Activated naive CD4-positive, alpha-beta T cell treated with anti-CD3 and anti-CD28 coated beads, Interleukin-2, amount 50 U/mL, for 16 hours (primary cell): ENCODE measurements around the gene C12orf43.

Experiments
- DNase-seq: peaks from one replicate; pipeline ENCODE4 v3.0.0-alpha.2; 2020

C12orf43 gene

DNA sequence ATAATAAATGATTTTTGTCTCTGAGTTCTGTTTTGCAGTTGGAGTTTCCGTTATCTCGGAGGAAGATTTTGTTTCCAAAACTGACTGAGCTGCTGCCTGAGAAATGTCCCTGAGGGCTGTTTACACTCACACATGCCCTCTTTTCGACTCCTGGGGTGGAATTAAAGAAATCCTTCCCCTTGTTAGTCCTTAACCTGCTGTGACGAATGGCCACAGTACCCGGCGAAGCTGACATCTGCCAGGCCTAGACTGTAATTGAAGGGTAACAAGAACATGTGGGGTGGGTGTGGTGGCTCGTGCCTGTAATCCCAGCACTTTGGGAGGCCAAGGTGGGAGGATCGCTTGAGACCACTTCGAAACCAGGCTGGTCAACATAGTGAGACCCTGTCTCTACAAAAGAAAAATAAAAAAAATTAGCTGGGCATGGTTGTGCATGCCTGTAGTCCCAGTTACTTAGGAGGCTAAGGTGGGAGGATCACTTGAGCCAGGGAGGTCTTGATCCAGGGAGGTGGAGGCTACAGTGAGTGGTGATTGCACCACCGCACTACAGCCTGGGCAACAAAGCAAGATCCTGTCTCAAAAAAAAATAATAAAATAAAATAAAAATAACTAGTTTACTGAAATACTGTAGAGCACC, 14.4 kb upstream of the C12orf43 start:
- no peak for DNase-seq

DNA sequence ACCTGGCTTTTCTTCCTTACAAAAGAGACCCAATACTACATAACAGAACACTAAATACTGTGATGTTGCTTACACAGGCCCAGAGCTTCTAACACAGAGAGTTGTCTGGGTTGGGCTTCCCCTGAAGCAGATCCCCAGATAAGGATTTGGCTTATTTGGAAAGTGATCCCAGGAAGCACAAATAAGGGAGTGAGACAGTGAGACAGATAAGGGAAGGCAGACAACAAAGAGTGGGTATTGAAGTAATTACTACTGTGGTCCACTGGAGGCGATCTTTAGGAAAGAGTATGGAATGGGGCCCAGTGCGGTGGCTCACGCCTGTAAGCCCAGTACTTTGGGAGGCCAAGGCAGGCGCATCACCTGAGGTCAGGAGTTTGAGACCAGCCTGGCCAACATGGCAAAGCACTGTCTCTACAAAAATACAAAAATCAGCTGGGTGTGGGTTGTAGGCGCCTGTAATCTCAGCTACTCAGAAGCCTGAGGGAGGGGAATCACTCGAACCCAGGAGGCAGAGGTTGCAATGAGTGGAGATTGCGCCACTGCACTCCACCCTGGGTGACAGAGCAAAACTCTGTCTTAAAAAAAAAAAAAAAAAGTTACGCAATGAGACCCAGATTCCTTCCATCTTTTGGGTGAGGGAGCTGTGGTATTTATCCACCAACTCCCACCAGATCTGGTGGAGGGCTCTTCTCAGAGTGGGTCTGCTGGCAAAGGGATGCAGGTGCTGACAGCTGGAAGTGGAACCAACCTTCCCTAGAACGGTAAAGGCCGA, 10.2 kb upstream of the C12orf43 start:
- DNase-seq, result no peak

DNA sequence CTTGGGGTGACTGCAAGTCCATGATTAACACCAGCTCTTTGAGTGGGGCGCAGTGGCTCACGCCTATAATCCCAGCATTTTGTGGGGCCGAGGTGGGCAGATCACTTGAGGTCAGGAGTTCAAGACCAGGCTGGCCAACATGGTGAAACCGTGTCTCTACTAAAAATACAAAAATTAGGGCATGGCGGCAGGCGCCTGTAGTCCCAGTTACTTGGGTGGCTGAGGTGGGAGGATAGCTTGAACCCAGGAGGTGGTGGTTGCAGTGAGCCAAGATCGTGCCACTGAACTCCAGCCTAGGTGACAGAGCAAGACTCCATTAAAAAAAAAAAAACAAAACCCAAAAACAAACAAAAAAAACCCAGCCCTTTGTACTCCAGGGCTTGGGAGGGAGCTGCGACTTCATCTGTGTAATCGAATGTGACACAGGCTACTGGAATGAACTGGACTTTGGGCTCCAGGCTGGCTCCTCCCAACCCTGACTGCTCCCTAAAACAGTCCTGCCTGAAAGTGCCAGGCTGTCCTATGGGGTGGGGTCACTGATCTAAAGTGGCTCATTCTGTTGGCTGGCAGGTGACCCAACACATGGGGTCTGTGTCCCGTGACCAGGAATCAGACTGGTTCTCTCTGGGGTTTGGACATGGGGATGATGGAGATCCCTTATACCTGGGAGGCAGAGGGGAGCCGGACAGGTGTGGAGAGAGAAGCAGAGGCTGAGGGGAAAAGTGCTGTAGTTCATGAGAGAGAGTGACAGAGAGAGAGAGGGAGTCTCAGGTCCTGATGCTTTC, 9.3 kb upstream of the C12orf43 start:
- DNase-seq, result no peak

DNA sequence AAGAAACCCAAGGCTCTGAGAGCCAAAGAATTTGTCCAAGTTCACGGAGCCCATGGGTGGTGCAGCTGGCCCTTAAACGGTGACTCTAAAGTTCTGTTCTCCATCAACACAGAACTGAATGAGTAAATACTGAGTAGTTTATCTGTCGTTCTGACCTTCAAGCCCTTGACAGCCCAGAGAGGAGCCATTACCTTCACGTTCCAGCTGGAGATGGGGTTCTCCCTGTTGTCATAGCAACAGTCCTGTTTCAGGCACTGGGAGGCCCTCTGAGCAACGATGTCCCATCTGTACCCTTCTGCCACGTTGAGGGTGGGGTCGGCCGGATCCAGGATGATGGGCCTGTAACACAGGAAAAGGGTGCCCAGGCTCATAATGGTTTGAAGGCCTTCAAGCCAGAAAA, 7.5 kb upstream of the C12orf43 start:
- DNase-seq, result no peak

DNA sequence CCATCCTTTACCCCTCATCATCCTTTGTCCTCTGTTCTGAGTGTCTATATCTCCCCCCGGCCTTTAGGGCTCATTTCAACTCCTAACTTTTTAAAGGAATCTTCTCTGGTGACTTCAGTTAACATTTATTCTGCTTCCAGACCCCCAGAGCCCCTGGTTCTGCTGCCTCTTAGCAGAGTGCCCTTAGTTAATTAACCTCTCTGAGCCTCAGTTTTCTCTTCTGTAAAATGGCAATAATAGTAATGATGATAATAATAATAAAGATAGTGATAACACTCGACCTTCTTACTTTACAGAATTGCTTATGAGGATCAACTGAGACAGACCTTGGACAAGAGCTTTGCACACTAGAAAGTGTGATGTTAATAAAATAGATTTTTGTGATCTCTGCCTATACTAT, 6.4 kb upstream of the C12orf43 start:
- DNase-seq, result no peak

DNA sequence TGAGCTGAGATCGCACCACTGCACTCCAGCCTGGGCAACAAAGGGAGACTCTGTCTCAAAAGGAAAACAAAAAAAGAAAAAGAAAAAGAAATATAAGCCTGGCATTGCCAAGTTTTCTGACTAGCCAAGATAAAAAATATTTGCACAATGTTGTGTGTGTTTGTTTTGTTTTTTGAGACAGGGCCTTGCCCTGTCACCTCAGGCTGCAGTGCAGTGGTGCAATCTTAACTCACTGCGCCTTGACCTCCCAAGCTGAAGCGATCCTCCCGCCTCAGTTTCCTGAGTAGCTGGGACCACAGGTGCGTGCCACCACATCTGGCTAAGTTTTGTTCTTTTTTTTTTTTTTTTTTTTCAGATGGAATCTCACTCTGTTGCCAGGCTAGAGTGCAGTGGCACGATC, 5.5 kb upstream of the C12orf43 start:
- DNase-seq, result no peak

DNA sequence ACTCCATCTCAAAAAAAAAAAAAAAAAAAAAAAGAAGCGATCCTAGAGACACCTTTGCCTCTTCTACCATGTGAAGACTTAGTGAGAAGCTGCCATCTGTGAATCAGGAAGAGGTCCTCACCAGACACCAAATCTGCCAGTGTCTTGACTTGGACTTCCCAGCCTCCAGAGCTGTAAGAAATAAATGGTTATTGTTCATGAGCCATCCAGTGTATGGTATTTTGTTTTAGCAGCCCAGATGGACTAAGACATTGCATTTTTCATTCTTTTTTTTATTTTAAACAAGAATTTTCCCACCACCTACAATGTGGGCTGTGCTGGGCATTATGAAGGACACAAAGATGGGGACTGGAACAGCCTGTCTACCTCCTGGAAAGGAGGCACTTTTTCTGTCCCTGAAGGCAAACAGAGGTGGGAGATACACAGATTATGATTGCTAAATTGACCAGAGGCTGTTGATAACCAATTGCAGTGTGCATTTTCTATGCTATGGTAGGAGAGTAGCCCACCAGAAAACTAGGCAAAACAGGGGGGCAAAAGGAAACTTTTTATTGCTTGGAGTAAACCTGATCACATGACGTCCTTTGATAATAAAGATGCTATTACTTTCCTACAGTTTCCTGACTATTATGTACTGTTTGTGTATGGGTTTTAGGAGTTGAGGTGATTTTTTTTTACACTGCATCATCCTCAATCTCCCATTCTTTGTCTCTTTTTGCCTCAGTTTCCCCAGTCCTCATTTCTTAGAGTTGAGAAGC, 2.8 kb upstream of the C12orf43 start:
- no peak for DNase-seq

DNA sequence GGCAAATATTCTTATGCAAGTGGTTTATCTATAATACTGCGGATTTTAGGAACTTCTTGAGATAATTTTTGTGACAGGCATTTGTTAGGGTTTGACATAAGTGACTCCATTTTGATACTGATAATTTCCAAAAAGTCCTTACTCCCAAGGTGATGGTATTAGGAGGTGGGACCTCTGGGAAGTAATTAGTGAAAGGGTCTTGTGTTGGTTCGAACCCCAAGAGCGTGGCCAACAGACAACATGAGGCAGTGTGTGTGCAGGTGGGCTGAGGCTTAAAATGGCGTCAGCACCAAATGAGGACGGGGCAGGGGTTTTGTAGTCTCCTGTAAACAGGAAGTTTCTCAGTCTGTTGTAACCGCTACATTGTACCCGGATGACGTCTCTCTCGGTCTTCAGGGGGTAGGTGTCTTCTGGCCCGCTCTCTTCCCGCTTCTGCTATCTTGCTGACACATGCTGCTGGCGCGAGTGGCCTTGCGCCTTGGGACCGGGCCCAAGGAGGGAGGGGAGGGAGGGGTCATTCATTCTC, 1.7 kb upstream of the C12orf43 start:
- DNase-seq, result no peak

DNA sequence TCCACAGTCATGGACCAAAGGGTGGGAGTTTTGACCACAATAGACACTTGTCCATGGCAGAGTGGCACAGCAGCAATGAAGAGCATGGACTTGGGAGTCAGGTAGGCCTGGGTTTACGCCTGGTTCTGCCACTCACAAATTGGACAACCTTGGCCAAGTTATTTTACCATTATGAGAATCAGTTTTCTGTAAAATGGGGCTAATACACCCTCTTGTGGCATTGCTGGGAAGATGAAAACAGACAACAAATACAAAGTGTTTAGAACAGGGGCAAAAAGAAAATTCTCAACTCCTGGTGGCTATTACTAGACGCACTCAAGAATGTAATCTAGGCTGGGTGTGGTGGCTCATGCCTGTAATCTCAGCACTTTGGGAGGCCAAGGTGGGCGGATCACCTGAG, 2.6 kb downstream of the C12orf43 start:
- DNase-seq, result no peak

DNA sequence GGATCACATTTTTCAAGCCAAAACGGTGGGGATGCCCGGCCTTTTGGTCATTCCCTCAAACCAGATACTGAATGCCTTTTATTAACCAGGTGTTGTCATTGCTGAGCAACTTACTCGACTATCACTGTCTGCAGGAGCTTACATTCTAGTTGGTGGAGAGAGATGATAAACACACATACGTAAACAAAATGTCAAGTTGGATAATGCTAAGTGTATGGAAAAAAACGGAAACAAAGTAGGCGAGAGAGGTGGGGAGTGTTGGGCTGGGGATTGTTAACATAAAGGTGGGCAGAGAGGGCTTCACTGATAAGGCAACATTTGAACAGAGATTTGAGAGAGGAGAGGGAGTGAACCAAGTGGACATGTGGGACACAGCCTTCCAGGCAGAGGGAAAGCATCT, 4.5 kb downstream of the C12orf43 start:
- no peak for DNase-seq

DNA sequence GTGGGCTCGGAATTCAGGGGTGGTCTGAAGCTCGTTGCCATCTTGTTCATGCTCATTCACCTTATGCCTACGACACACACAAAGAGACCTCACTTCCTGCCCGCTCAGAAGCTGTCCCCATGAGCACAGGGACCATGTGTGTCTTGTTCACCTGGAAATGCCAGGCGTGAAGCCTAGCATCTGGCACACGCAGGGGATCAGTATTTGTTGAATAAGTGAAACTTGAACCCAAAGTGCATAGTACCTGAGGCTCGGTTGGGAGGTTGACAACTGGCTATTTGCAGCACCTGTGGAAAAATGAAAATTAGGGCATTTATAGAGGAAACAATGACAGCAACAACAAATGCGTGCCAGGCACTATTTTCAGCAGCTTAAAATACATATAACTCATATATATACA, 5.4 kb downstream of the C12orf43 start:
- no peak for DNase-seq

DNA sequence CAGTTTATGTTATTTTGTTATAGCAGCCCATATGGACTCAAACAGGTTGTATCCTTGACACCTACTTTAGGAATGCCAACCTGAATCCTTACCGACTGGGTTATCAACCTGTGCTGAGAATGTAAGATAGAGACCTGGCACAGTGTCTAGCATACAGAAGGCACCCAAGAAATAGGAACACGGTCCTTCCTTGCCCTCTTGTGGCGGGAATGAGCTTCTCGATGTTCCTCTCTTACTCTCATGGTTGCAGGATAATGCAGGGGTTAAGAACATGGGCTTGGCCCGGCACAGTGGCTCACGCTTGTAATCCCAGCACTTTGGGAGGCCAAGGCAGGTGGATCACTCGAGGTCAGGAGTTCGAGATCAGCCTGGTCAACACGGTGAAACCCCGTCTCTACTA, 6.5 kb downstream of the C12orf43 start:
- DNase-seq, result no peak

DNA sequence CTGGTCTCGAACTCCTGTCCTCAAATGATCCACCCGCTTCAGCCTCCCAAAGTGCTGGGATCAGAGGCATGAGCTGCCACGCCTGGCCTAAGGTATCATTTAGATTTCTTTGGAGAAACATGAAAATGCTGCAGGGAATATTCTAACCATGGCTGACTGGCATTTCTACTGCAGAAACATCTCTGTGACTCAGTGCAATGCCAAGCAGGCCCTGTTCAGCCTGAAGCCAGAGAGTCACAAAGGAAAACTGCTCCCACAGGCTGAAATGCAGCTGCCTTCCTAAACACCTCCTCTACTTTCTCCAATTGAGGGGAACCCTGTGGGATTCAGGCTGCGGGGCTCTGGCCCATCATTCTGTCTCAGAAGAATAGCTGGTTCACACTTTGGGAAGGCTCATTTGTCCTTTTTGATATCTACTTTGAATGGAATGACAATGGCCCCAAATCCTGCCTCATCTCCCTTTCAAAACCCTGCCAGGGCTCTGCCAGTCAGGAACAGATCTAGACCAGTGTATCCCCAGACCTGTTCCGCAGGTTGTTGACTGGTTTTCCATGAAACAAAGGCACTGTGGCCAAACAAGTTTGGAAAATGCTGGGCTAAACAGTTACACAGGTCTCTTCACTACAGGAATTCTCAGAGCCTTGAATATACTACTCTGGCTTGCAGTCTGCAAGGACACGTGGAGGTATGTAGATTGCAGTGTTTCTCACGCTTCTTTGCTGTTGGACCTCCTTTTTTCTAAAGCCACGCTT, 7.8 kb downstream of the C12orf43 start:
- DNase-seq, result no peak

DNA sequence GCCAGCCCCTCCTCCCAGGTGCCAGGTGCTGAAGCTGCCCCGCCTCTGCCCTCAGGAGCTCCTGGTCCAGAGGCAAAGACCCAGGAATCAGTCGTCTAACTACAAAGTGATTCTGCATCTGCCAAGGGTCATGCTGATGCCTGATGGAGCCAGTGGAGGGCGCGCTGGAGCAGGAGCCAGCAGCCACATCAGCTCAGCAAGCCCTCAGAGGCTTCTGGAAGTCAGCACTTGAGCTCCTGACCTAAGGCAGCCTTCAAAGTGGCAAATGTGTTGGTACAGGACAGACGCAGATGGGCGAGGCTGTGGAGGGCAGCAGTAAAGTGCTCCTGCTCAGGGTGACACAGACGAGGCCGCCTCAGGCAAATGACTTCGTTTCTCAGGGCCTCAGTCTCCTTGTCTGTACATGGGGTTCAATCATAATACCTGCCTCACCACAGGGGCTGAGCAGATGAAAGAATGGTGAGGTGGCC, 10.9 kb downstream of the C12orf43 start:
- DNase-seq, result peak; percentile 43

DNA sequence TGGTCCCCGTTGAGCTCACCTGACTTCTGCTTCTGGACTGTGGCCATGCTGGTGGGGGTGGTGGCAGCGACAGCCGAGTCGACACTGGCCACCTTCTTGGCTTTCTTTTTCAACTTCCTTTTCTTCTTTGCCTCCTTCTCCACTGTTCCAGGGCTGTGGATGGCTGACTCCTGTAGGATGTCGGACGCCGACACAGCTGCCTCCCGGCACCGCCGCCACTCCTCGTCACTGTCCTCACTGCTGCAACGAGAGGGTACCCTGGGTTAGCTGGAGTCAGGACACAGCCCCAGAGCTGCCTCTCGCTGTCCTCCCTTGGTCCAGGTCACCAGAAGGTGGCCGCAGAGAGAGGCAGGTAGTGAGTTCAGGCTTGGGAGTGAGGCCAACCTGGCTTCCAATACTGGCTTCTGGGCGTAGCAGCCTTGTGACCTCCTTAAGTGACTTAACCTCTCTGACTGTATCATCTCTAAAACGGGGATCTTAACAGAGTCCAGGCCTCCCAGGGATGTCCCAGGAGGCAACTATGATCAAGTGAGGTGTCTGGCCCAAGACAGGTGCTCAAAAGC, 12.0 kb downstream of the C12orf43 start:
- DNase-seq, result no peak

DNA sequence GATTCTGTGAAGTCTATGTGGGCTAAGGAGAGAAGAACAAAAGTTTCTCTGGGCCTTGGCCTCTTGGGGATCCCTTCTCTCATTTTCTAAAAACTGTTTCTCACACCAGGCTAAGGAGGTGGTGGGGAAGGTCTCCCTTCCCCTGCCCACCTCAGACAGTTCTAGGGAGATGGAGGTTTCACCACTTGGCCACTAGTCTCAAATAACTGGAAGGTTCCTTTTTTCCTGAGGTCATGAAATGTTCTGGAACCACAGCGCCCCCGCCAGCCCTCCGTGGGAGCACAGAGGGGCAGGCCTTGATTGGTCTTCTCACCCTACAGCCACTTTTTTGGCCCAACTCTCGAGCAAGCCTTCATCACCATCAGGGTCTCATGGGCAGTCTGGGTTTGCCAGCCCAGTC, 12.6 kb downstream of the C12orf43 start:
- no peak for DNase-seq

DNA sequence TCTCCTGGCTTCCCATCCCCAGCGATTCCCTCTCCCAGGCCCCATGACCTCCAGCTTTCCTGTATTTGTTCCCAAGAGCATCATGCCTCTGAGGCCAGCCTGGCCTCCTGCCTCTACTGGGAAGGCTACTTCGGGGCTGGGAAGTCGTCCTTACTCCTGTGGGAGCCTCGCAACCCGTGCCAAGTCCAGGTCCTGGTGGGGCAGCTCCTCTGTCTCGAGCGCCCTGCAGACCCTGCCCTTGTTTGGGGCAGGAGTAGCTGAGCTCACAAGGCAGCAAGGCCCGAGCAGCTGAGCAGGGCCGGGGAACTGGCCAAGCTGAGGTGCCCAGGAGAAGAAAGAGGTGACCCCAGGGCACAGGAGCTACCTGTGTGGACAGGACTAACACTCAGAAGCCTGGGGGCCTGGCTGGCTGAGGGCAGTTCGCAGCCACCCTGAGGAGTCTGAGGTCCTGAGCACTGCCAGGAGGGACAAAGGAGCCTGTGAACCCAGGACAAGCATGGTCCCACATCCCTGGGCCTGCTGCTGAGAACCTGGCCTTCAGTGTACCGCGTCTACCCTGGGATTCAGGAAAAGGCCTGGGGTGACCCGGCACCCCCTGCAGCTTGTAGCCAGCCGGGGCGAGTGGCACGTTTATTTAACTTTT, 14.3 kb downstream of the C12orf43 start:
- DNase-seq, result no peak

DNA sequence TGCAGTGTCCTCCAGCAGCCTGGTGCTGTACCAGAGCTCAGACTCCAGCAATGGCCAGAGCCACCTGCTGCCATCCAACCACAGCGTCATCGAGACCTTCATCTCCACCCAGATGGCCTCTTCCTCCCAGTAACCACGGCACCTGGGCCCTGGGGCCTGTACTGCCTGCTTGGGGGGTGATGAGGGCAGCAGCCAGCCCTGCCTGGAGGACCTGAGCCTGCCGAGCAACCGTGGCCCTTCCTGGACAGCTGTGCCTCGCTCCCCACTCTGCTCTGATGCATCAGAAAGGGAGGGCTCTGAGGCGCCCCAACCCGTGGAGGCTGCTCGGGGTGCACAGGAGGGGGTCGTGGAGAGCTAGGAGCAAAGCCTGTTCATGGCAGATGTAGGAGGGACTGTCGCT, 15.2 kb downstream of the C12orf43 start:
- no peak for DNase-seq

DNA sequence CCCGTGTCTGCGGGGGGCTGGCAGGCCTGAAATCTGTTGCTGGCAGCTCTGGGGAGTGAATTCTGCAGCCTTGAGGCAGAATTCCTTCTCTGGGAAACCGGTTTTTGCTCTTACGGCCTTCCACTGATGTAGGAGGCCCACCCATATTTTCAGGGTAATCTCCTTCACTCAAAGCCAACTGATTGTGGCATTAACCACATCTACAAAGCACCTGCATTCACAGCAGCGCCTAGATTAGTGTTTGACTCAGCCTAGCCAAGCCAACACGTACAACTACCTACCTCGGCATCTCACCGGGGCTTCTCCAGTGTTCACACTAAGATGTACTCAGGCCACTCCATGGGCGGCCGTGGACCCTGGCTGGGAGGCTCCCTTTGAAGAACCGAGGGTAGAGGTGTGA, 15.8 kb downstream of the C12orf43 start:
- no peak for DNase-seq

DNA sequence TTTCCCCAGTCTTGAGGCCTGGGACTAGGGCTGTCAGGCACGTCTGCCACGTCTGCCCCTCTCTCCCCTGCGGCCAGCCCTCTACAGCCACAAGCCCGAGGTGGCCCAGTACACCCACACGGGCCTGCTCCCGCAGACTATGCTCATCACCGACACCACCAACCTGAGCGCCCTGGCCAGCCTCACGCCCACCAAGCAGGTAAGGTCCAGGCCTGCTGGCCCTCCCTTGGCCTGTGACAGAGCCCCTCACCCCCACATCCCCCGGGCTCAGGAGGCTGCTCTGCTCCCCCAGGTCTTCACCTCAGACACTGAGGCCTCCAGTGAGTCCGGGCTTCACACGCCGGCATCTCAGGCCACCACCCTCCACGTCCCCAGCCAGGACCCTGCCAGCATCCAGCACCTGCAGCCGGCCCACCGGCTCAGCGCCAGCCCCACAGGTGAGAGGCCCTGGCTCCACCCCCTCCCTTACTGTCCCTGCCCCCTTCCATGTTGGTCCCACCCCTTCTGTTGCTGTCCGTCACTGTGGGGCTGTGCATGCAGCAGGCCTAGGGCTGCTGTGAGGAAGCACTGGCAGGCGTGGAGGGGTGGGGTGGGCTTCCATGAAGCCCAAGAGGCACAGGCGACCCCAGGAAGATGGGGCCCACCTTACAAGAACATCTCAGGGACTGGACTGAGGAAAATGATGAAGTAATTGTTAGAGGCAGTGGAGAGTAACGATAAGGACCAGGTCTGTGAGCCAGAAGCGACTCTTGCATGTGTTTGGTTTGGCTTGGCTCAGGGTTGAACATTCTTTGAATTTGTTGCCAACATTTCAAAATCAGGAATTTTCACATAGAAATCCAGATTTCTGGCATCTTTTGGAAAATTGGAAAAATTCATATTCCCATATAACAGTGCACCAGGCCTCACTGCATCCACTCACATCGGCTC, 16.8 kb downstream of the C12orf43 start:
- DNase-seq, result no peak
